DND-41 (cell line): ENCODE data around the gene GREB1.

Source experiments
- EZH2 ChIP-seq: IDR thresholded peaks from 3 replicates; pipeline ENCODE4 v1.6.1; 2012; ENCODE audit warnings: borderline replicate concordance, low read depth, mild to moderate bottlenecking, moderate library complexity, low read length, inconsistent platforms; ENCODE audit not compliant: severe bottlenecking
- TF ChIP-seq, protein P1 (sequence below): IDR thresholded peaks from 2 replicates; pipeline ENCODE4 v1.5.1; 2012; ENCODE audit warnings: borderline replicate concordance, low read length, moderate library complexity, mild to moderate bottlenecking; ENCODE audit not compliant: poor library complexity, severe bottlenecking; ENCODE audit errors: extremely low read depth

DNA sequence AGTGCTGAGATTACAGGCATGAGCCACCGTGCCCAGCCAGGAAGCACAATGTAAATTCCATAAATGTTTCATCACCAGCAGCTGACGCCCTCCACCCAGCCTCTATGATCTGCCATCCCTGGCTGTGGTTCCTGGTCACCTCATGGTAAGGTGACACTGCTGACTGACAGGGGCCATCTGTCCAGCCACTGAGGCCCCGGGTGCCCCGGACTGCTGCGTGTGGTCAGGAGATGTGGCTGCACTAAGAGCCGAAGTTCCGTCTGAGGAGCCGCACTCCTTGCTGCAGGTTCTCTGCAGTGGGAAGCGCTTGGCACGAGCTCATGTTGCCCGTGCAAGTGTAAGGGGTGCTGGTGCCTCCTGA, 125.2 kb downstream of the GREB1 start:
- TF ChIP-seq, protein P1, sequence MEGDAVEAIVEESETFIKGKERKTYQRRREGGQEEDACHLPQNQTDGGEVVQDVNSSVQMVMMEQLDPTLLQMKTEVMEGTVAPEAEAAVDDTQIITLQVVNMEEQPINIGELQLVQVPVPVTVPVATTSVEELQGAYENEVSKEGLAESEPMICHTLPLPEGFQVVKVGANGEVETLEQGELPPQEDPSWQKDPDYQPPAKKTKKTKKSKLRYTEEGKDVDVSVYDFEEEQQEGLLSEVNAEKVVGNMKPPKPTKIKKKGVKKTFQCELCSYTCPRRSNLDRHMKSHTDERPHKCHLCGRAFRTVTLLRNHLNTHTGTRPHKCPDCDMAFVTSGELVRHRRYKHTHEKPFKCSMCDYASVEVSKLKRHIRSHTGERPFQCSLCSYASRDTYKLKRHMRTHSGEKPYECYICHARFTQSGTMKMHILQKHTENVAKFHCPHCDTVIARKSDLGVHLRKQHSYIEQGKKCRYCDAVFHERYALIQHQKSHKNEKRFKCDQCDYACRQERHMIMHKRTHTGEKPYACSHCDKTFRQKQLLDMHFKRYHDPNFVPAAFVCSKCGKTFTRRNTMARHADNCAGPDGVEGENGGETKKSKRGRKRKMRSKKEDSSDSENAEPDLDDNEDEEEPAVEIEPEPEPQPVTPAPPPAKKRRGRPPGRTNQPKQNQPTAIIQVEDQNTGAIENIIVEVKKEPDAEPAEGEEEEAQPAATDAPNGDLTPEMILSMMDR = no peak
- no peak for TF ChIP-seq EZH2
